Chondrocyte (in vitro differentiated cells): ENCODE data around the gene PPP1R13L. TPM values are rescaled to one million over a fixed set of nuclear protein-coding genes. Genes with fewer than 3 reads are reported as not detected.

Source experiments
- DNase-seq: peaks from one replicate; pipeline ENCODE4 v3.0.0; 2021; ENCODE audit warnings: mixed read lengths, low spot score
- H3K27ac Mint-ChIP-seq: one replicate; pipeline ENCODE4 v1.8.0; 2021; ENCODE audit warnings: mild to moderate bottlenecking, moderate library complexity, mixed read lengths; ENCODE audit not compliant: unreplicated experiment
- H3K27me3 Mint-ChIP-seq: 2 replicates; pipeline ENCODE4 v1.8.0; 2021; ENCODE audit warnings: low read depth, mixed read lengths
- H3K36me3 Mint-ChIP-seq: 2 replicates; pipeline ENCODE4 v1.8.0; 2021; ENCODE audit warnings: low read depth, mixed read lengths
- H3K4me1 Mint-ChIP-seq: 2 replicates; pipeline ENCODE4 v1.8.0; 2021; ENCODE audit warnings: low read depth, mild to moderate bottlenecking, mixed read lengths
- H3K4me3 Mint-ChIP-seq: one replicate; pipeline ENCODE4 v1.8.0; 2021; ENCODE audit warnings: mild to moderate bottlenecking, moderate library complexity, mixed read lengths; ENCODE audit not compliant: unreplicated experiment
- H3K9me3 Mint-ChIP-seq: 2 replicates; pipeline ENCODE4 v1.8.0; 2021; ENCODE audit warnings: low read depth, mixed read lengths
- CTCF ChIP-seq: fragments of 200-600 bp; sonication (generic); IDR thresholded peaks from 2 replicates; pipeline ENCODE4 v1.5.0; 2021; ENCODE audit warnings: antibody characterized with exemption, mild to moderate bottlenecking, moderate library complexity
- total RNA-seq: library from RNA; stranded (reverse); gene quantifications from 3 replicates; pipeline ENCODE4 v1.2.1, GENCODE V29; 2021

PPP1R13L gene
- total RNA-seq, 1 donor from 2014 or later, result 111 TPM

GRCh38 chr19:45350477-45351058 lies 54.3 kb downstream of the PPP1R13L start:
- no peaks in the 10 kb centered on the region for H3K4me1 Mint-ChIP-seq
- no peak overlapping the region for H3K27ac Mint-ChIP-seq
- peaks cover 22% of the 10 kb centered on the region for H3K36me3 Mint-ChIP-seq
- no peak overlapping the region for H3K4me3 Mint-ChIP-seq
- no peak for DNase-seq
- H3K9me3 Mint-ChIP-seq, result no peaks in the 10 kb centered on the region
- no peak for TF ChIP-seq CTCF
- no peaks in the 10 kb centered on the region for H3K27me3 Mint-ChIP-seq

GRCh38 chr19:45349430-45349941 lies 55.4 kb downstream of the PPP1R13L start:
- Mint-ChIP-seq H3K9me3 (no peaks in the 10 kb centered on the region), H3K4me1 (no peaks in the 10 kb centered on the region), H3K27me3 (peaks cover 2% of the 10 kb centered on the region), H3K4me3 (no peak overlapping the region), H3K27ac (no peak overlapping the region), H3K36me3 (peaks cover 18% of the 10 kb centered on the region)
- no peak for TF ChIP-seq CTCF
- no peak for DNase-seq

- no peak overlapping the region for H3K27ac Mint-ChIP-seq
- H3K4me1 Mint-ChIP-seq, result no peaks in the 10 kb centered on the region
- no peak for DNase-seq
- H3K9me3 Mint-ChIP-seq, result no peaks in the 10 kb centered on the region
- H3K27me3 Mint-ChIP-seq, result peaks cover 2% of the 10 kb centered on the region
- no peak overlapping the region for H3K4me3 Mint-ChIP-seq
- TF ChIP-seq CTCF, result no peak
- H3K36me3 Mint-ChIP-seq, result peaks cover 18% of the 10 kb centered on the region
These were observed 55.8 kb downstream of the PPP1R13L start for GRCh38 chr19:45349126-45349415.

GRCh38 chr19:45348367-45349125 lies 56.3 kb downstream of the PPP1R13L start:
- H3K9me3 Mint-ChIP-seq, result no peaks in the 10 kb centered on the region
- H3K4me1 Mint-ChIP-seq, result no peaks in the 10 kb centered on the region
- no peak overlapping the region for H3K4me3 Mint-ChIP-seq
- DNase-seq, result peak; percentile 88
- H3K36me3 Mint-ChIP-seq, result peaks cover 17% of the 10 kb centered on the region
- H3K27ac Mint-ChIP-seq, result no peak overlapping the region
- peaks cover 2% of the 10 kb centered on the region for H3K27me3 Mint-ChIP-seq
- TF ChIP-seq CTCF, result no peak

GRCh38 chr19:45347570-45348366 lies 57.1 kb downstream of the PPP1R13L start:
- no peak for TF ChIP-seq CTCF
- Mint-ChIP-seq H3K27me3 (peaks cover 2% of the 10 kb centered on the region), H3K27ac (no peak overlapping the region)

More at GRCh38 chr19:45347570-45348366, 57.1 kb downstream of the PPP1R13L start:
- H3K36me3 Mint-ChIP-seq, result peaks cover 13% of the 10 kb centered on the region
- no peak overlapping the region for H3K4me3 Mint-ChIP-seq
- H3K9me3 Mint-ChIP-seq, result no peaks in the 10 kb centered on the region
- H3K4me1 Mint-ChIP-seq, result no peaks in the 10 kb centered on the region
- DNase-seq, result peak; percentile 85
